Ectodermal cell (in vitro differentiated cells): ENCODE results near the gene BIRC5.
"Not testable (repeated sequence)": the region's sequence is repeated elsewhere in the genome, so short reads cannot be mapped to it uniquely, and the experiment has no call there.

Experiments
- H3K27ac ChIP-seq: 2 replicates; pipeline ENCODE4 v1.7.0; 2013; ENCODE audit warnings: mild to moderate bottlenecking, low read depth, low read length; ENCODE audit not compliant: insufficient read depth, poor library complexity, severe bottlenecking
- H3K27me3 ChIP-seq: 2 replicates; pipeline ENCODE4 v1.7.0; 2013; ENCODE audit warnings: mild to moderate bottlenecking, low read length; ENCODE audit not compliant: insufficient read depth, control insufficient read depth, poor library complexity, severe bottlenecking
- H3K36me3 ChIP-seq: one replicate; pipeline ENCODE4 v1.7.0; 2013; ENCODE audit warnings: low read length; ENCODE audit not compliant: control insufficient read depth, insufficient read depth
- H3K4me1 ChIP-seq: one replicate; pipeline ENCODE4 v1.7.0; 2013; ENCODE audit warnings: low read length; ENCODE audit not compliant: control insufficient read depth, insufficient read depth
- H3K4me3 ChIP-seq: 2 replicates; pipeline ENCODE4 v1.7.0; 2013; ENCODE audit warnings: low read depth, low read length, control low read depth; ENCODE audit not compliant: insufficient read depth
- H3K9me3 ChIP-seq: 2 replicates; pipeline ENCODE4 v1.7.0; 2013; ENCODE audit warnings: mild to moderate bottlenecking, low read length, moderate library complexity; ENCODE audit not compliant: control insufficient read depth
- whole genome bisulfite sequencing, 2 experiments: methylation state at CpG; one replicate each; pipeline ENCODE4 v1.1.7; 2013; ENCODE audit warnings: missing lambda C conversion rate in 2 of 2; 5-methylcytosine and 5-hydroxymethylcytosine counted together

The BIRC5 gene

DNA sequence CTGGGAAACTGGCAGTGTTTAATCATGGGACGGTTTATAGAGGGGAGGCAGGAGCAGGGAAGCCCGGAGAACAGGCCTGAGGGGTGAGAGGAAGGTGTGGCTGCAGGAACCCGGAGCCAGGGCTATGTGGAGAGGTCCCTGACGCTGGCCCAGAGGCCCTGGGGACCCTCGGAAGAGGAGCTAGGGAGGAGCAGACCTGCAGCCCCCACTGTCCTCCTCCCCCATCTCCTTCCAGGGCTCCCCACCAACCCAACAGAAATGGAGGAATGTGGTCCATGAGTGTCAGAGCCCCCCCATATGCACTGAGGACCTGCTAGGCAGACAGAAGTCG lies 37.7 kb downstream of the BIRC5 start:
- no peak overlapping the region for H3K27ac ChIP-seq
- H3K4me1 ChIP-seq, result peaks cover 22% of the 10 kb centered on the region
- no peaks in the 10 kb centered on the region for H3K27me3 ChIP-seq
- H3K9me3 ChIP-seq, result no peaks in the 10 kb centered on the region
- WGBS, 2 experiments, result 83 to 85% methylated on average over 6 of the region's 6 CpGs
- no peaks in the 10 kb centered on the region for H3K36me3 ChIP-seq
- H3K4me3 ChIP-seq, result no peak overlapping the region

DNA sequence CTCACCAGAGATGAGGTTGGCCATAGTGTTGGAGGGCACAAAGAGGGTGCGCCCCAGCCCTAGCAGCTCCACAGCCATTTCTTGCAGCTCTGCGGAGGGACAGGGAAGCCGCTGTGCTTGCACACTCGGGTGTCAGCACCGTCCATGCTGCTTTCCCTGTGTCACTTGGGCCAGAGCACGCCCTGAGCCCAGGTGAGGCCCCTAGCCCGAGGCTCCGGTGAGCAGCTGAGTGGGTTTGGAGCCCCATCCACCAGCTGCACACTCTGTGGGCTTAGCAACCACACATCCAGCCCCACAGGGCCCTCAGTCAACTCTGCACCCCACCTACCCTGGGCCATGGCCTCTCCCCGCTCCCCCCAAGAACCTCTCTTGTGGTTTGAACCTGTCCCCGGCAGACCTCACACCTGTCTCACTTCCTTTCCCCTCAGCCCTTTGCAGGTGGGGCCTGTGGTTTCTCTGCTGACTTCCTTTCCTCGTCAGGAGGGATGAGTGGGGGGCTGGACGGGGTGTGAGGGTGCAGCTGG lies 38.1 kb downstream of the BIRC5 start:
- Histone ChIP-seq H3K27ac (no peak overlapping the region), H3K36me3 (no peaks in the 10 kb centered on the region), H3K27me3 (no peaks in the 10 kb centered on the region), H3K4me1 (peaks cover 26% of the 10 kb centered on the region), H3K9me3 (no peaks in the 10 kb centered on the region), H3K4me3 (no peak overlapping the region)
- 87 to 90% methylated on average over 12 of the region's 12 CpGs for WGBS, 2 experiments

DNA sequence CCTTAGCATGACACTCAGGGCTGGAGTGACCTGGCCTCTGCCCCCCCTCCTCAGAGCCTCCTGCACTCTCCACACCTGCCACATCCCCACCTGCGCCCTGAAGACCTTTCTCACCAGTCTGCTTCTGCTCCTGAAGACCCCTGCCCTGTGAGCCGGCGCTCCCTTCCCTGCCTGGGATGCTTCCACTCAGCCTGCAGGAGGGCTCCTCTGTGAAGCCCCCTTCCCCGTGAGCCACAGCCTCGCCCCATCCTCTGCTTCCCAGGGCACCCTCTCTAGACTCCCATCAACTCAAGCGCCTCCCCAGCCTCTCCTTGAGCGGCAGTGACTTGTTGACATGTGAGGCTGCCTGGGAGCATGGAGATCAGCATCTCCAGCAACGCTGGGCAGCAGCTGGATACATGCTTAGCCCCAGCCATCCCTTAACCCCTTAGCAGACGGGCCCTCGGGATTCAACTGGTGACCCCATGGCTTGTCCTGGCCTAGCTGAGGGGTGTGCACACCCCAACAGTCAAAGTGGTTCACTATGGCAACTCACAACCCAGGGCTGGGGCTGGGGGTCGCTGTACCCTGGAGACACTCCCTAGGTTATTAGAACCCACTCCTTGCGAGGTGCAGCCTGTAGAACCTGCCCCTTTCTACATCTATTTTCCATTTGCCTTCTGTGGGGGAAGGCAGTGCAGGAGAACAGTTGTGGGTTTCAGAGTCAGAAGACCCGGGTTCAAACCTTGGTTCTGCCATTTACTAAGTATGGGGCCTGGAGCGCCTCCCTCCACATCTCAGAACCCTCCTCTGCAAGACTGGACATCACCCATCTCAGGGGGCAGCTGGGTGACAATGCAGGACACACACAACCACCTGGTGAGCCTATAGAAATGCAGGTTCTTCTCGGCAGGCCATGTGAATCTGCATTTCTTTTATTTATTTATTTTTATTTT lies 38.9 kb downstream of the BIRC5 start:
- Histone ChIP-seq H3K36me3 (no peaks in the 10 kb centered on the region), H3K27ac (no peak overlapping the region), H3K4me3 (no peak overlapping the region), H3K4me1 (peaks cover 34% of the 10 kb centered on the region), H3K27me3 (no peaks in the 10 kb centered on the region), H3K9me3 (no peaks in the 10 kb centered on the region)
- 88 to 90% methylated on average over 14 of the region's 15 CpGs for WGBS, 2 experiments

DNA sequence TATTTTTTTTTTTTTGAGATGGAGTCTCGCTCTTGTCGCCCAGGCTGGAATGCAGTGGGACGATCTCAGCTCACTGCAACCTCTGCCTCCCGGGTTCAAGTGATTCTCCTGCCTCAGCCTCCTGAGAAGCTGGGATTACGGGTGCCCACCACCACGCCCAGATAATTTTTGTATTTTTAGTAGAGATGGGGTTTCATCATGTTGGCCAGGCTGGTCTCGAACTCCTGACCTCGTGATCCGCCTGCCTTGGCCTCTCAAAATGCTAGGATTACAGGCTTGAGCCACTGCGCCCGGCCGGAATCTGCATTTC lies 39.5 kb downstream of the BIRC5 start:
- H3K27ac ChIP-seq, H3K27me3 ChIP-seq, H3K36me3 ChIP-seq, H3K9me3 ChIP-seq: not testable (repeated sequence)
- WGBS, 2 experiments, result 85 to 91% methylated on average over 12 of the region's 12 CpGs
- Histone ChIP-seq H3K4me1 (peaks cover 37% of the 10 kb centered on the region), H3K4me3 (peak overlapping the region; percentile 75)

DNA sequence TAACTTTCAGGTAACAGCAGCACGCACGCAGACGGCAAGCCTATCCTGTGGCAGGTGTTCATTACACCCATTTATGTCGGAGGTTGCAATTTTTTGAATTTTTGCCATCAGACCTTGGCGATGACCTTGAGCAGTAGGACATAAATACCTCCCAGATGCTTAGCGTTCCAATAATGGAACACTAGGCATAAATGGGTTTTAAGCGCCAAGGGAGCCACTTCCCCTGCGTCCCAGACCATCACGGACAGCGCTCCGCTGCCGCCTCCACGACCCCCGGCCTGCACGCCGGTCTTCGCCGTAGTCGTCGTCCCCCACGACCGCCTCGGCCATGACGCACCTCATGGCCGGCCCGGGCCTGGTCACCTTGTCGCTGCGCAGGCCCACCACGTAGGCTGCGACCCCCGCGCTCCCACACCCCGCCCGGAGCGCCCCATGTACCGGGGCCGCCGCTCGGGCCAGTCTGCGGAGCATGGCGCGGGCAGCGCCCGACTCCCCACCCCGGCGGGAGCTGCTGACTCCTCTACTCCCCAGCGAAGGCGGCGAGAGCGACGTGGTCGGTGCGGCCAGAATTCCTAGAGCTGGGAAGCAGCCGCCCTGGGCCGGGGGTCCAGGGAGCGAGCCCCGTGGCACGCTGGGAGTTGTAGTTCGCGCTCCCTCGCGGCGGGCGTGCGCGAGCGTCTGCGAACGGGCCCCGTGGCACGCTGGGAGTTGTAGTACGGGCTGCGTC lies 40.1 kb downstream of the BIRC5 start:
- Histone ChIP-seq H3K4me3 (peak overlapping the region; percentile 75), H3K27me3 (no peaks in the 10 kb centered on the region), H3K27ac (peak overlapping the region; percentile 80), H3K9me3 (no peaks in the 10 kb centered on the region), H3K36me3 (no peaks in the 10 kb centered on the region), H3K4me1 (peaks cover 37% of the 10 kb centered on the region)
- WGBS, 2 experiments, result 7 to 8% methylated on average over 73 of the region's 73 CpGs

DNA sequence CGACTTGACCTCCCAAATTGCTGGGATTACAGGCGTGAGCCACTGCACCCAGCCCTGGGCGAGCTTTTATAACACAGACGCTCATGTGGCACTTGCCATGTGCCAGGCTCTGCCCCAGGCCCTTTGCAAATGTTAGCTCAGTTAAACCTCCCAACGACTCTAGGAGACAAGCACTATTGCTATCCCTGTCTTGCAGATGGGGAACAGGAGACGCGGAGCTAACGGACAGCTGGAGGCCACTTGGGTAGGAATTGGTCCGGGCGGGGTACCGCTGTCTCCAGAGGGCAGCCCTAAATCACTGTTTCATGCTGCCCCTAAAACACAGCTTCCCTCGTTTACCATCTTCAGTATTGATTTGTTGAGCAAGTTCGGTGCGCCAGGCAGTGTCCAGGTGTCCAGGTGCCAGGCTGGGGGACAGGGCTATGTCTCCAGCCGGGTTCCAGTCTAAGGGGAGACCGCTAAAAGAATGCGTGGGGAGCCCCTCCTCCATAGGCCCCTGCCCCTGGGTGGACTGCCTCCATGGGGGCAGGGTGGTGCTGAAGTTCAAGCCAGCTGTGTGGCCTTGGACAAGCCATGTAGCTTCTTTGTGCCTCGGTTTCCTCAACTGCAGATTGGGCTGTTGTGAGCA lies 41.1 kb downstream of the BIRC5 start:
- H3K27me3 ChIP-seq, result no peaks in the 10 kb centered on the region
- H3K4me3 ChIP-seq, result no peak overlapping the region
- WGBS, 2 experiments, result 94% methylated on average over 18 of the region's 18 CpGs
- H3K27ac ChIP-seq, result no peak overlapping the region
- peaks cover 35% of the 10 kb centered on the region for H3K4me1 ChIP-seq
- no peaks in the 10 kb centered on the region for H3K36me3 ChIP-seq
- no peaks in the 10 kb centered on the region for H3K9me3 ChIP-seq

DNA sequence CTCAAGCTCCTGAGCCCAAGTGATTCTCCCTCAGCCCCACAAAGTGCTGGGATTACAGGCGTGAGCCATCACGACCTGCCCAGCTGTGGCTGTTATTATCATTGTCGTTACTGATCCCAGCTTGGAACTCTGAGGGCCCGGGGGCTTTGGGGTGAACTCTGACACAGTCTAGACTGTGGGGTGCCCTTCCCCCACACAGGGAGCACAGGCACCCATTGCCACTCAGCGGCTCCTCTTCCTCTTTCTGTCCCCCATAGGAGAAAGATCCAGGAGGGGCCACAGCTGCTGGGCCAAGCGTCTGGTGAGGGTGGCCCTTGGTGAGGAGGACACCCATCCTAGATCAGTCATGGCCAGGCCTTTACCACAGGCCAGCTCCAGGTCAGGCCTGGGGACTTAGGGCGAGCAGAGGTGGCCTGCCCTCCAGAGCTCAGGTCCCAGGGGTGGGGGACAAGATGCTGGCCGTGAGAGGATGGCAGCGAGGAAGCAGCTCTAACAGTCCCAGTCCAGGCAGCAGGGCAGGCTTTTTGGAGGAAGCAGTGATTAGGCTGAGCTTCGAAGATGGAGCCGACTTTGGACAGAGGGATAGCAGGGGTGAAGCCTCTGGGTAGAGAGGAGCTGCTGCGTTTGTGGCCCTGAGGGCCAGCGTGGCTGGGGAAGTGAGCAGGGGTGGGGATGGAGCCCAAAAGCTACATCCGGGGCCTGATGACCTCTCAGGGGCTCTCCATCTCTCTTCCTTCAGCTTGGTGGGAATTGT lies 42.1 kb downstream of the BIRC5 start:
- WGBS, 2 experiments, result 85 to 86% methylated on average over 14 of the region's 14 CpGs
- no peak overlapping the region for H3K27ac ChIP-seq

DNA sequence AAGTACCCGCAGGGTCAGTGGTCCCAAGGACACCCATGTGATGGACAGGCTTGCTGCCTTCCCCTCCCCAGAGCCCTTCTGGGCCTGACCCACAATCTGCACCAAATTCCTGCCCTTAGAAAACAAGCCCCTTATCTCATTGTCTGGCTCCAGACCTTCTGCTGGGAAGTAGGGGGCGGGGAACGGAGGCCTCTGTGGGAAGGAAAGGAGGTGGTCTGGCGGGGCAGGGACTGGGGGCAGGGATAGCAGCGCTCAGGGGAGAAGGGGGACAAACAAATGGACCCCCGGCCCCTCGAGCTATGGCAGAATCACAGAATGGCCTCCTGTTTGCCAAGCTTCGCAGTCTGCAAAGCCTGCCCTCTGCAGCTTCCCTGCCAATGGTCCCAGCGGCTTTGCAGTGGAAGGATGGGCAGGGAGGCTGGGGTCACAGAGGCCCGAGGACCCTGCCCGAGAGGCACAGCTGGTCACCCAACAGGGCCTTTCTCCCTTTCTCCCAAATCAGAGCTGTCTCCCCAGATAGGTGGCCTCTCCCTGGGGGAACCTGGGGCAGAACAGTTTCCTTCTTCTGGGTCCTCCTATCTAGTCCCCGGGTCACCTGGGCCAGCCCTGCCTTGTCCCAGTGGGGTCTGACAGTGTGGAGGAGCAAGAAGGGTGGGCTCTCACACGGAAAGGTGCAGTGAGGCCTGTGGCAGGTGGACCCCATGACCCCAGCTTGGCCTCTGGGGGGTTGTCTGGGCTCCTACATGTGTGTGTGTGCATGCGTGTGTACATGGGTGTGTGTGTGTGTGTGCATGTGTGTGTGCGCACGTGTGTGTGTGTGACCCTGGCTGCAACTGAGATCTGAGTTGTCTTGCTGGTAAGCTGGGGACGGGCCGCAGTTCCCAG lies 42.9 kb downstream of the BIRC5 start:
- Histone ChIP-seq H3K9me3 (no peaks in the 10 kb centered on the region), H3K27ac (no peak overlapping the region), H3K27me3 (no peaks in the 10 kb centered on the region), H3K36me3 (no peaks in the 10 kb centered on the region), H3K4me3 (no peak overlapping the region), H3K4me1 (peaks cover 27% of the 10 kb centered on the region)
- 52 to 59% methylated on average over 18 of the region's 18 CpGs for WGBS, 2 experiments

More for the DNA sequence above, 42.1 kb downstream of the BIRC5 start:
- H3K4me3 ChIP-seq, result no peak overlapping the region
- H3K9me3 ChIP-seq, result no peaks in the 10 kb centered on the region
- H3K4me1 ChIP-seq, result peaks cover 27% of the 10 kb centered on the region
- H3K36me3 ChIP-seq, result no peaks in the 10 kb centered on the region
- H3K27me3 ChIP-seq, result no peaks in the 10 kb centered on the region

DNA sequence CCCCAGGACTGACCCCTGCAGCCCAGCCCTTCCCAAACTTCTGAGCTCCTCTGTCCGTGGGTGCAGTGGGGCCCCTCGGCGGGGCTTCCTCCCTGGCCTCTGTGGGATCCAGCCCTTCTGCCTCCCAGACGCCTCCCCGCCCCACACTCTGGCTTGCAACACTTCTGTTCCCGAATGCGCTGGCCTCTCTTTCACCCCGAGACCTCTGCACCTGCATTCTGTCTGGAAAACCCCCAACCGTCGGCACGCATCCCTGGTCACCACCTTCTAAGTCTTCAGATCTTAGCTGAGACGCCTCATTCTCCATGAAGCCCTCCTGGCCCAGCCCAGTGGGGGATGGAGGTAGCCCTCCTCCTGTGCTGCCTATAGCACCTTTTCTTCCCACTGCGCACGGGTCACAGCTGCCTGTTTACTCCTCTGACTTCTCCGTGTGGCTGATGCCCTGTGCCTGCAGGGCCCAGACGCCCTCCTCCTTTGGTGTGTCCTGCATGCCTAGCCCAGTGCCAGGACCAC lies 43.8 kb downstream of the BIRC5 start:
- Histone ChIP-seq H3K36me3 (no peaks in the 10 kb centered on the region), H3K4me3 (no peak overlapping the region), H3K4me1 (peaks cover 27% of the 10 kb centered on the region), H3K27ac (no peak overlapping the region), H3K9me3 (no peaks in the 10 kb centered on the region), H3K27me3 (no peaks in the 10 kb centered on the region)
- WGBS, 2 experiments, result 57 to 59% methylated on average over 16 of the region's 16 CpGs
